Activated naive CD4-positive, alpha-beta T cell treated with anti-CD3 and anti-CD28 coated beads, Interleukin-2, amount 10 ng/mL, durations not matched to agents 7 days and 5 days (primary cell): ENCODE data around the gene GINS2.

Experiments used
- CTCF ChIA-PET: fragments of 350-600 bp; sonication (Branson Sonifier 250); formaldehyde crosslinking; loops from one replicate; lab custom pipeline; 2021; ENCODE audit warnings: antibody characterized with exemption; lab: Charles Lee
- DNase-seq: peaks from one replicate; pipeline ENCODE4 v3.0.0-alpha.2; 2020
- H3K27ac Mint-ChIP-seq: one replicate; pipeline ENCODE4 v1.8.0; 2021; ENCODE audit warnings: mild to moderate bottlenecking, moderate library complexity, mixed read lengths
- H3K27me3 Mint-ChIP-seq: one replicate; pipeline ENCODE4 v1.8.0; 2021; ENCODE audit warnings: mild to moderate bottlenecking, mixed read lengths
- H3K36me3 Mint-ChIP-seq: one replicate; pipeline ENCODE4 v1.8.0; 2021; ENCODE audit warnings: mixed read lengths
- H3K4me1 Mint-ChIP-seq: one replicate; pipeline ENCODE4 v1.8.0; 2021; ENCODE audit warnings: mixed read lengths
- H3K4me3 Mint-ChIP-seq: one replicate; pipeline ENCODE4 v1.8.0; 2021; ENCODE audit warnings: mild to moderate bottlenecking, moderate library complexity, mixed read lengths
- H3K9me3 Mint-ChIP-seq: one replicate; pipeline ENCODE4 v1.8.0; 2021; ENCODE audit warnings: mixed read lengths

The GINS2 gene

DNA sequence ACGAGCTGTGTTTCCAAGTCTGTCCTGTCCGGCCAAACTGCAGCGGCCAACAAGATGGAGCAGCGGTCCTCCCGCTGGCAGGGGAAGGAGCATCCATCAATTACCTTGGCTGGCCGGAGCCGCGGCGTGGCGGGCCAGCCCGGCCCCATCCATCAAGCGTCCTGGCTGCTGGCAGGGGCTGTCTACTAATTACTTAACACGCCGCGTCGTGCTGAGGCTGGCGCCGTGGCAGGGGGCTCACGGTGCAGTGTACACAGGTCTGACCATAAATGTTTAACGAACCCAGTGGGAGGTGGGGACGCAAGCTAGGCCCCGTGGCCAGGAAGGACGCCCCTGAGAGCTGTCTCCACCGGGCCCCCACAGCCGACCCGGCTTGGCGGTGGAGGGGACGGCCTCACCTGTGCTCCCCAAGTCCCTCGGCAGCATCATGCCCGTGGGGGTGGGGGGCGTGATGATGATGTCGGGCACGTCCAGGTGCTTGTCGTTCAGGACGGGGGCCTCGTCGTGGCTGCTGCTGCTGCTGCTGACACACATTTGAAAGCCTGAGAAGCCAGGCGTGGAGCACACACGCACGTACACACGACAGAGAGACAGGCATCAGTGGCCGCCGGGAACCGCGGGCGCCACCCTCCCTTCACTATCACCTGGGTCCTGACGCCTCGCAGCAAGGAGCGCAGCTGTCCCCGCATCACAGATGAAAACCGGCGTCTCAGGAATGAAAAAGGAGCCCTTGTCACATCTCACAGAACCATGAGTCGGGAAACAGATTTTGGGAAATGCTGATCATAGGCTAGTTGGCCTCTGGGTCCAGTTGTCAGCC lies 21.2 kb upstream of the GINS2 start:
- Mint-ChIP-seq H3K4me3 (no peak overlapping the region), H3K36me3 (peaks cover 2% of the 10 kb centered on the region), H3K27ac (no peak overlapping the region), H3K27me3 (peaks cover 11% of the 10 kb centered on the region), H3K9me3 (peaks cover 6% of the 10 kb centered on the region), H3K4me1 (no peaks in the 10 kb centered on the region)
- DNase-seq: no peak
- CTCF ChIA-PET: interaction anchor here (1.0 kb wide), 1 partner anchor 26 kb away, joined by 3 read pairs; no protein-coding TSS in a partner anchor

DNA sequence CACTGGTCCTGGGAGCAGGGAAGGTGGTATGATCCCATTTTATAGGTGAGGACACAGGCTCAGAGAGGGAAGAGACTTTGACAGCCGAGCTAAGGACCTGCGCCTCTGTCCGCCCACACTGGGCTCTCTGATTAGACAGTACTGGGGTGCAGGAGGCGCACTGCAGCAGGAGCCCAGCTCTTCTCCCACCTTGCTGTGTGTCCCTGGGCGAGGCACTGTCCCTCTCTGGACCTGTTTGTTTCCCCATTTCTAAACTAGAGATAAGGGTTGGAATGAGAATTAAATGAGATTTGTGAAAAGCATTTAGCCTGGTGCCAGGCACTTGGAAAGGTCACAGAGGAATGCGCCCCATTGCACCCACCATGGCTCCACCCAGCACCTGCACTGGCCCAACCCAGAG lies 19.6 kb upstream of the GINS2 start:
- Mint-ChIP-seq H3K36me3 (peaks cover 2% of the 10 kb centered on the region), H3K27ac (no peak overlapping the region), H3K4me3 (no peak overlapping the region), H3K9me3 (peaks cover 6% of the 10 kb centered on the region), H3K27me3 (no peaks in the 10 kb centered on the region), H3K4me1 (no peaks in the 10 kb centered on the region)
- CTCF ChIA-PET: no interaction called here
- no peak for DNase-seq

DNA sequence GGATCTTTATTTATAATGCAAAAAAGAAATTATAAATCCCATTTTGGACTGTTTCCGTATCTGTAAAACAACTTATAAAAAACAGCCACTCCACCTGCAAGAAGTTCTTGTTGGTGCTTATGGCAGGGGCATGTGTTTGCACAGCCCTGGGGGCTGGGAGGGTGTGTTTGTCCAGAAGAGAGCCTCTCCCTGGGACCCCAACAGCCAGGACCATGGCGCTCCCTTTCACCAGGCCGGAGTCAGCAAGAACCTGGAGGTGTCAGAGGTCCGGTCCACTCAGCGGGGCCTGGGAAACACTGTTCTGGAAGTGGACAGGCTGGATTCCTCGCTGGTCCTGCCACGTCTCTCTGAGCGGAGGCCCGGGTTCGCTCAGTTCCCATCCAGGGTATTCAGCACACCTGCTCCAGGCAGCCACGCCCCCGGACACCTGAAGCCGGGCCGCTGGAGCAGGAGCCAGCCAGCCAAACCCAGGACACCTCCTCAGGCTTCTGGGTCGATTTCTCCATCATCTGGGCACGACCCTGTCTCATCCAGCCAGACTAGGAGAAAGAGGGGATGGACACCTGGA lies 18.9 kb upstream of the GINS2 start:
- Mint-ChIP-seq H3K27me3 (peaks cover 1% of the 10 kb centered on the region), H3K9me3 (peaks cover 6% of the 10 kb centered on the region), H3K4me1 (no peaks in the 10 kb centered on the region), H3K27ac (no peak overlapping the region), H3K4me3 (no peak overlapping the region), H3K36me3 (peaks cover 2% of the 10 kb centered on the region)
- CTCF ChIA-PET: no interaction called here
- DNase-seq: no peak

GRCh38 chr16:85706449-85707034 lies 17.8 kb upstream of the GINS2 start:
- H3K27ac Mint-ChIP-seq: no peak overlapping the region
- H3K4me3 Mint-ChIP-seq: no peak overlapping the region
- DNase-seq: no peak
- no peaks in the 10 kb centered on the region for H3K4me1 Mint-ChIP-seq
- no peaks in the 10 kb centered on the region for H3K9me3 Mint-ChIP-seq
- CTCF ChIA-PET: no interaction called here
- no peaks in the 10 kb centered on the region for H3K36me3 Mint-ChIP-seq
- peaks cover 12% of the 10 kb centered on the region for H3K27me3 Mint-ChIP-seq

DNA sequence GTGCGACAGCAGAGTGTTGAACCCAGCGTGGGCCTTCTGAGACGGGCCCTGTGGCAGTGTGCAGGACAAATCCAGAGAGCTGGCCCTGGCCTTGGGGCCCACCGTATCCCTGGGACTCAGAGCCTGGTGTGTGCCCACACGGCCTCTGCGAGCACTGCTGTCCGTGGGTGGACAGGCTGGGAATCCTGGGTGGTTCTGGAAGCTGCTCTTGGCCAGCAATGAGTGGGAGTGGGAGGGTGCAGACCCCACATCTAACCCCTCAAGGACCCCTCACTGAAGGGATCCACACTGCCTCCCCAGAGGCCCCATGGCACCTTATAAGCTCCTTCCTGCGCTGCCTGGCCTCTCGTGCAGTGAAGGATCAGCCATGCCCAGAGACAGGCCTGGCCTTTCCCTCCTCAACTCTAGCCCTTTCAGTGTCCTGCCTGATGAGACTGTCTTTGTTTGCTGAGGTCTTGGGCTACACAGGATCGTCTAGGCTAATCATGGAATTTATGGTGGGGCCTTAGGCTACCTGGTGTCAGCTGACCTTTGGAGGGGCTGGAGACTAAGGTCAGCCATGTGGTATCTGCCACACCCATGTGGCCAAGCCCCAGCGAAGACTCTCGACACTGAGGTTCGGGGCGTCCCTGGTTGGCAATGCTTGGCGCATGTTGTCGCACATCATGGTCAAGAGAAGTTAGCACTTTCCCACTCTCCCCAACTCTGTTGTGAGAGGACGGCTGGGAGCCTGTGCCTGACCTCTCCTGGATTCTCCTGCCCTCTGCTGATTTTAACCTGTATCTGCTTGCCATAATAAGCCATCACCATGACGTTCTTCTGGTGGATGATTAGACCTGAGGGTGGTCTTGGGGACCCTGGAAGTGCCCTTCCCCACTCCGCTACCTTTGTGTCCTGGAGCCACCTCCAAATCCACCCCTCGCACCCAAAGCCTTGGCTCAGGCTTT lies 16.4 kb upstream of the GINS2 start:
- Mint-ChIP-seq H3K27ac (no peak overlapping the region), H3K9me3 (no peaks in the 10 kb centered on the region)
- CTCF ChIA-PET: interaction anchor here (0.6 to 1.1 kb wide), 2 partner anchors 12 to 46 kb away, joined by 5 read pairs; no protein-coding TSS in a partner anchor

DNA sequence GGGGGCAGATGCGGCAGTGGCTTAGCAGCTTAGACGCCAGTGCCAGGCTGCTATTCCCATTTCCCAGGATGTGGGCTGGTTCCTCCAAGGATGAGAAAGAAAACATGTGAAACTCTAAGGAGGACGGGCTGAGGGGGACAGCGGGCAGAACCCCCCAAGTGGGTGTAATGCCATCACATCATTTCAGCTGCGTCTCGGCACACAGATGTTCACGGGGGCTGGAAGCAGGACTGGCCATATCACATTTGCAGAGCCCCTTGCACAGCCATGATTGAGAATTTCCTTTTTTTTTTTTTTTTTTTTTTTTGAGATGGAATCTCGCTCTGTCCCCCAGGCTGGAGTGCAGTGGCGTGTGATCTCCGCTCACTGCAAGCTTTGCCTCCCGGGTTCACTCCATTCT lies 15.3 kb upstream of the GINS2 start:
- Mint-ChIP-seq H3K9me3 (no peaks in the 10 kb centered on the region), H3K36me3 (no peaks in the 10 kb centered on the region), H3K27ac (no peak overlapping the region), H3K27me3 (peaks cover 28% of the 10 kb centered on the region), H3K4me1 (no peaks in the 10 kb centered on the region), H3K4me3 (no peak overlapping the region)
- CTCF ChIA-PET: interaction anchor here (1.1 to 1.3 kb wide), 2 partner anchors 13 to 15 kb away, joined by 3 to 5 read pairs; no protein-coding TSS in a partner anchor
- no peak for DNase-seq

More for the DNA sequence above, 16.4 kb upstream of the GINS2 start:
- H3K4me1 Mint-ChIP-seq: no peaks in the 10 kb centered on the region
- H3K4me3 Mint-ChIP-seq: no peak overlapping the region
- peaks cover 19% of the 10 kb centered on the region for H3K27me3 Mint-ChIP-seq
- DNase-seq: no peak
- H3K36me3 Mint-ChIP-seq: no peaks in the 10 kb centered on the region

DNA sequence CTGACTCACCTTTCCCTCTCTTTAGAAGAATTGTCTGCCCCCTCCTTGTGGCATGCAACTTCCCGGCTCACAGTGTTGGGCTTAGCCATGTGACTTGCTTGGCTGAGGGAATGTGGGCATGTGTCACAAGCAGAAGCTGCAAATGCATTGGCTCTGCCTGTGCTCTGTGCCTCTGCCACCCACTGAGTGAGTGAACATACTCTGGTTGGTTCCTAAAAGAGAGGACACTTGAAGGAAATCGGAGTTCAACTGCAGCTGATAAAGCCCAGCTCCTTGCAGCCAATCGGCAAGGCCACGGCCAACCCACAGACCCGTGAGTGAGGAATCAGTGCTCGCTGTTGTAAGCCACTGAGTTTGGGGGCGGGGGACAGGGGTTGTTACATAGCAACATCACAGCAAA lies 10.9 kb upstream of the GINS2 start:
- no peak for DNase-seq
- Mint-ChIP-seq H3K27ac (no peak overlapping the region), H3K36me3 (no peaks in the 10 kb centered on the region), H3K27me3 (peaks cover 69% of the 10 kb centered on the region), H3K4me1 (no peaks in the 10 kb centered on the region), H3K9me3 (no peaks in the 10 kb centered on the region), H3K4me3 (no peak overlapping the region)
- CTCF ChIA-PET: no interaction called here

DNA sequence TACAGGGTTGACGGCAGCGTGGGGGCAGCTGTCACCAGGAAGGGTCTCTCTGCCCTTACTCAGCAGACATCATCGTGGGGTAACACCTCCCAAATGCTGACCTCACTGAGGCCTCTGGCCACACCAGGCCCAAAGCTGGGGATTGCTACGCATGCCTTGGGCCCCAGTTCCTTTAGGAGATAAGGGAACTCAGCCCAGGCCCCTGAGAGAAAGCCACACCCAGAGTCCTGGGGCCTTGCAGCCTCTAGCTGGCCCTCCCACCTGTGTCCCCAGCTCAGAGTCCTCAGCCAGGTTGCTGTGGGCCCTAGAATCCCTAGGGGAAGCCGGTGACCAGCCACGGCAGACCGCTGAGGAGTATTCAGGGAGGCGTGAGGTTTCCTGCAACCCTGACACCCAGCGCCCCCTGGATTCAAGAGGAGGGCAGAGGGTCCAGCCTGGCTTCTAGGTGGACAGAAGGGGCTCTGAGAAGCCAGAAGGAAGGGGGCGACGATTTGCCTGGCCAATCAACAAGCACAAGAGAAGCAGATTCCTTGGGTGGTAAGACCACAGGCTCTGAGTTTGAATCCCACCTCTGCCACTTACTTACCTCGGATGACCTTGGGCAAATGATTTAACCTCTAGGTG lies 10.3 kb upstream of the GINS2 start:
- no peaks in the 10 kb centered on the region for H3K36me3 Mint-ChIP-seq
- H3K27me3 Mint-ChIP-seq: peaks cover 74% of the 10 kb centered on the region
- no peak overlapping the region for H3K4me3 Mint-ChIP-seq
- H3K4me1 Mint-ChIP-seq: no peaks in the 10 kb centered on the region
- H3K27ac Mint-ChIP-seq: no peak overlapping the region
- CTCF ChIA-PET: no interaction called here
- H3K9me3 Mint-ChIP-seq: no peaks in the 10 kb centered on the region
- DNase-seq: no peak

- no peaks in the 10 kb centered on the region for H3K9me3 Mint-ChIP-seq
- H3K4me1 Mint-ChIP-seq: no peaks in the 10 kb centered on the region
- no peak overlapping the region for H3K27ac Mint-ChIP-seq
- H3K36me3 Mint-ChIP-seq: no peaks in the 10 kb centered on the region
- H3K4me3 Mint-ChIP-seq: no peak overlapping the region
- CTCF ChIA-PET: no interaction called here
- DNase-seq: no peak
- peaks cover 79% of the 10 kb centered on the region for H3K27me3 Mint-ChIP-seq
Measured at GRCh38 chr16:85698459-85698891, 9.7 kb upstream of the GINS2 start.

DNA sequence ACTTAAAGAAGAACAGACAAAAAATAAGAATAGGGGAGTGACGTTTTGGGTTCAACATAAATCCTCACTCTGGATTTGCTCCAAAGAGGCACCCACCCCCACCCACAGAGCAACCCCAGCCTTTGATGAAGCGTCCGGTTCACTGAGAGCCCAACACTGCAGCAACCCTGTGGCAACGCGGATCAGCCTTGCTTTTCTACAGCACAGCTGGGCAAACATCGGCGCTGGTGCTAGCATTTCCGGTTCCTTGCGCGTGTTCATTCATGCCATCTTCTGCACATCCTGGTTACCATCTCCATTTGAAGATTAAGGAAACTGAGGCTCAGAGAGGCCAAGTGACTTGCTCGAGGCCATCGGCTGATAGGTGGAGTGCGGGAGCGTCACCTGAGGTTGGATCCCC lies 8.7 kb upstream of the GINS2 start:
- Mint-ChIP-seq H3K9me3 (no peaks in the 10 kb centered on the region), H3K4me3 (no peak overlapping the region), H3K27ac (no peak overlapping the region), H3K36me3 (no peaks in the 10 kb centered on the region), H3K4me1 (no peaks in the 10 kb centered on the region), H3K27me3 (peaks cover 83% of the 10 kb centered on the region)
- CTCF ChIA-PET: no interaction called here
- no peak for DNase-seq

GRCh38 chr16:85696781-85697180 lies 8.0 kb upstream of the GINS2 start:
- Mint-ChIP-seq H3K4me1 (no peaks in the 10 kb centered on the region), H3K4me3 (no peak overlapping the region), H3K27ac (no peak overlapping the region), H3K36me3 (no peaks in the 10 kb centered on the region), H3K27me3 (peaks cover 83% of the 10 kb centered on the region), H3K9me3 (no peaks in the 10 kb centered on the region)
- DNase-seq: no peak
- CTCF ChIA-PET: no interaction called here

GRCh38 chr16:85695196-85696128 lies 6.7 kb upstream of the GINS2 start:
- CTCF ChIA-PET: interaction anchor here (1.0 kb wide), 1 partner anchor 443 kb away, joined by 3 read pairs; no protein-coding TSS in a partner anchor
- H3K36me3 Mint-ChIP-seq: no peaks in the 10 kb centered on the region
- H3K4me3 Mint-ChIP-seq: no peak overlapping the region
- H3K9me3 Mint-ChIP-seq: no peaks in the 10 kb centered on the region
- H3K27me3 Mint-ChIP-seq: peaks cover 85% of the 10 kb centered on the region
- no peaks in the 10 kb centered on the region for H3K4me1 Mint-ChIP-seq
- no peak for DNase-seq
- H3K27ac Mint-ChIP-seq: no peak overlapping the region
